ENCODE results near the gene CER1. TPM values are rescaled to one million over a fixed set of nuclear protein-coding genes. Genes with fewer than 3 reads are reported as not detected.

CER1 gene
- total and polyA plus RNA-seq, 2 experiments from 2014 or later: not detected

- no peak for TF ChIP-seq EZH2phosphoT487 (IDR thresholded peaks at IDR 0.05; ENCODE audit: insufficient read depth, low read depth)
- no peak for TF ChIP-seq EZH2 (IDR thresholded peaks at IDR 0.05; ENCODE audit: insufficient read depth, poor library complexity, severe bottlenecking)
- H3K9ac ChIP-seq: no peak overlapping the region
- H3F3A ChIP-seq (ENCODE audit: insufficient read depth): no peaks in the 10 kb centered on the region
- H3K4me3 ChIP-seq: no peak overlapping the region
- no peaks in the 10 kb centered on the region for H3K4me1 ChIP-seq (ENCODE audit: insufficient read depth)
- H3K27me3 ChIP-seq (replicated peaks; ENCODE audit: insufficient read depth): no peaks in the 10 kb centered on the region
- H3K9me2 ChIP-seq (ENCODE audit: insufficient read depth): no peaks in the 10 kb centered on the region
- no peaks in the 10 kb centered on the region for H4K20me1 ChIP-seq (ENCODE audit: insufficient read depth)
- WGBS, 2 experiments (ENCODE audit: low coverage in 1 of 2, low lambda C conversion rate in 2 of 2, missing lambda C conversion rate in 2 of 2): 85 to 87% methylated on average over 6 of the region's 6 CpGs
- H3K4me2 ChIP-seq (ENCODE audit: unreplicated experiment): no peak overlapping the region
- H3K79me2 ChIP-seq (ENCODE audit: insufficient read depth): no peaks in the 10 kb centered on the region
- in situ Hi-C loops (cut with MboI): loop anchor here (10.0 kb wide), 1 partner anchor 151 kb away; no protein-coding TSS in a partner anchor
- no peak overlapping the region for H2AFZ ChIP-seq
- no peak for DNase-seq
- H3K36me3 ChIP-seq (ENCODE audit: low read depth): no peaks in the 10 kb centered on the region
- H3K27ac ChIP-seq: no peak overlapping the region
- H3K9me3 ChIP-seq (ENCODE audit: low read depth): no peaks in the 10 kb centered on the region
Measured at GRCh38 chr9:14766299-14766698, 43.8 kb upstream of the CER1 start.

DNA sequence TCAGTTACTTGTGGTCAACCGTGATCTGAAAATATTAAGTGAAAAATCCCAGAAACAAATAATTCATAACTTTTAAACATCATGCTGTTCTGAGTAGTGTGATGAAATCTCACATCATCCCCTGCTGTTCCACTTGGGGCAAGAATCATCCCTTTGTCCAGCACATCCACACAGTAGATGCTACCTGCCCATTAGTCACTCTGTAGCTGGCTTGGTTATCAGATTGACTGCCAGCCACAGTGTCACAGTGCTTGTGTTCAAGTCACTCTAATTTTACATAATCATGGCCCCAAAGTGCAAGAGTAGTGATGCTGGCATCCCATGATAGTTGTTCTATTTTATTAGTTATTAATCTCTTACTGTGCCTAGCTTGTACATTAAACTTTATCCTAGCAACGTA is 39.1 kb upstream of the CER1 start:
- in situ Hi-C loops (cut with MboI): loop anchor here (10.0 kb wide), 1 partner anchor 147 kb away; no protein-coding TSS in a partner anchor
- Histone ChIP-seq H3F3A (ENCODE audit: insufficient read depth) (no peaks in the 10 kb centered on the region), H3K27me3 (replicated peaks; ENCODE audit: insufficient read depth) (no peaks in the 10 kb centered on the region), H3K9me2 (ENCODE audit: insufficient read depth) (no peaks in the 10 kb centered on the region), H3K27ac (no peak overlapping the region), H3K4me3 (no peak overlapping the region), H3K9ac (no peak overlapping the region), H3K79me2 (ENCODE audit: insufficient read depth) (no peaks in the 10 kb centered on the region), H3K4me2 (ENCODE audit: unreplicated experiment) (no peak overlapping the region), H3K36me3 (ENCODE audit: low read depth) (no peaks in the 10 kb centered on the region), H2AFZ (no peak overlapping the region), H3K4me1 (ENCODE audit: insufficient read depth) (no peaks in the 10 kb centered on the region), H3K9me3 (ENCODE audit: low read depth) (no peaks in the 10 kb centered on the region), H4K20me1 (ENCODE audit: insufficient read depth) (no peaks in the 10 kb centered on the region)
- TF ChIP-seq EZH2 (IDR thresholded peaks at IDR 0.05; ENCODE audit: insufficient read depth, poor library complexity, severe bottlenecking) (no peak), EZH2phosphoT487 (IDR thresholded peaks at IDR 0.05; ENCODE audit: insufficient read depth, low read depth) (no peak)
- no peak for DNase-seq
- 63 to 74% methylated on average over 2 of the region's 2 CpGs for WGBS, 2 experiments (ENCODE audit: low coverage in 1 of 2, low lambda C conversion rate in 2 of 2, missing lambda C conversion rate in 2 of 2)

DNA sequence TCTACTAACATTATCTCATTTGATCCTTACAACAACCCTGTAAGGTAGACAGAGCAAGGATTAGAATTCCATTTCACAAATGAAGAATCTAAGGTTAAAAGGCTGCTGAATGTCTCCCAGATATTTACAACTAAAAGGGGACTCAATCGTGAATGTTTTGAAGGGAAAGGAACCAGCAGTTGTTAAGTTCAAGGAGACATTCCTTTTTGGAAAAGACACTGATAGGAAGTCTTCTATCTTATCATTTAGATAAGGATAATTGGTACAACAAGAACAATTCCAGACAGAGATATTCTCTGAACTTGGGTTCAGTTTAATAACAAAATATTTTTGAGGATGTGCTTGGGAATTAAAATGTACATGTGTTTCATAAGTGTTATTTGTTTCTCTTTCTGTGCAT is 37.5 kb upstream of the CER1 start:
- no peak for TF ChIP-seq EZH2phosphoT487 (IDR thresholded peaks at IDR 0.05; ENCODE audit: insufficient read depth, low read depth)
- H3F3A ChIP-seq (ENCODE audit: insufficient read depth): no peaks in the 10 kb centered on the region
- H3K79me2 ChIP-seq (ENCODE audit: insufficient read depth): no peaks in the 10 kb centered on the region
- no peak overlapping the region for H3K27ac ChIP-seq
- WGBS, 2 experiments (ENCODE audit: low coverage in 1 of 2, low lambda C conversion rate in 2 of 2, missing lambda C conversion rate in 2 of 2): 0% methylated on average over 1 of the region's 1 CpG
- H2AFZ ChIP-seq: no peak overlapping the region
- in situ Hi-C loops (cut with MboI): loop anchor here (10.0 kb wide), 1 partner anchor 145 kb away; no protein-coding TSS in a partner anchor
- H3K4me2 ChIP-seq (ENCODE audit: unreplicated experiment): no peak overlapping the region
- H3K9me3 ChIP-seq (ENCODE audit: low read depth): no peaks in the 10 kb centered on the region
- H3K4me1 ChIP-seq (ENCODE audit: insufficient read depth): no peaks in the 10 kb centered on the region
- H3K9me2 ChIP-seq (ENCODE audit: insufficient read depth): no peaks in the 10 kb centered on the region
- H4K20me1 ChIP-seq (ENCODE audit: insufficient read depth): no peaks in the 10 kb centered on the region; the same call in 1 of the 2 replicates
- no peaks in the 10 kb centered on the region for H3K27me3 ChIP-seq (replicated peaks; ENCODE audit: insufficient read depth)
- H3K36me3 ChIP-seq (ENCODE audit: low read depth): no peaks in the 10 kb centered on the region
- DNase-seq: no peak
- no peak overlapping the region for H3K9ac ChIP-seq
- H3K4me3 ChIP-seq: no peak overlapping the region

GRCh38 chr9:14756291-14756690 is 33.8 kb upstream of the CER1 start:
- no peaks in the 10 kb centered on the region for H3K9me2 ChIP-seq (ENCODE audit: insufficient read depth)
- H3K9ac ChIP-seq: no peak overlapping the region
- H3K36me3 ChIP-seq (ENCODE audit: low read depth): no peaks in the 10 kb centered on the region
- WGBS, 2 experiments (ENCODE audit: low coverage in 1 of 2, low lambda C conversion rate in 2 of 2, missing lambda C conversion rate in 2 of 2): 65 to 79% methylated on average over 1 of the region's 1 CpG
- no peak overlapping the region for H3K4me2 ChIP-seq (ENCODE audit: unreplicated experiment)
- DNase-seq: no peak
- H3K27ac ChIP-seq: no peak overlapping the region
- no peak overlapping the region for H3K4me3 ChIP-seq
- H3F3A ChIP-seq (ENCODE audit: insufficient read depth): no peaks in the 10 kb centered on the region
- TF ChIP-seq EZH2phosphoT487 (IDR thresholded peaks at IDR 0.05; ENCODE audit: insufficient read depth, low read depth) (no peak), EZH2 (IDR thresholded peaks at IDR 0.05; ENCODE audit: insufficient read depth, poor library complexity, severe bottlenecking) (no peak)
- H4K20me1 ChIP-seq (ENCODE audit: insufficient read depth): no peaks in the 10 kb centered on the region; the same call in 1 of the 2 replicates
- no peaks in the 10 kb centered on the region for H3K9me3 ChIP-seq (ENCODE audit: low read depth)
- in situ Hi-C loops (cut with MboI): no loop called here
- no peaks in the 10 kb centered on the region for H3K27me3 ChIP-seq (replicated peaks; ENCODE audit: insufficient read depth)
- no peaks in the 10 kb centered on the region for H3K79me2 ChIP-seq (ENCODE audit: insufficient read depth)
- H2AFZ ChIP-seq: no peak overlapping the region
- no peaks in the 10 kb centered on the region for H3K4me1 ChIP-seq (ENCODE audit: insufficient read depth)

GRCh38 chr9:14752871-14753270 is 30.3 kb upstream of the CER1 start:
- no peak for TF ChIP-seq EZH2phosphoT487 (IDR thresholded peaks at IDR 0.05; ENCODE audit: insufficient read depth, low read depth)
- no peak for TF ChIP-seq EZH2 (IDR thresholded peaks at IDR 0.05; ENCODE audit: insufficient read depth, poor library complexity, severe bottlenecking)
- Histone ChIP-seq H3K4me2 (ENCODE audit: unreplicated experiment) (no peak overlapping the region), H3K27me3 (replicated peaks; ENCODE audit: insufficient read depth) (no peaks in the 10 kb centered on the region), H3K9me3 (ENCODE audit: low read depth) (no peaks in the 10 kb centered on the region), H3K4me1 (ENCODE audit: insufficient read depth) (no peaks in the 10 kb centered on the region), H4K20me1 (ENCODE audit: insufficient read depth) (no peaks in the 10 kb centered on the region; the same call in 1 of the 2 replicates), H3K36me3 (ENCODE audit: low read depth) (no peaks in the 10 kb centered on the region), H3K9ac (no peak overlapping the region), H3K79me2 (ENCODE audit: insufficient read depth) (no peaks in the 10 kb centered on the region), H2AFZ (no peak overlapping the region), H3K9me2 (ENCODE audit: insufficient read depth) (no peaks in the 10 kb centered on the region), H3F3A (ENCODE audit: insufficient read depth) (no peaks in the 10 kb centered on the region), H3K27ac (no peak overlapping the region), H3K4me3 (no peak overlapping the region)
- WGBS, 2 experiments (ENCODE audit: low coverage in 1 of 2, low lambda C conversion rate in 2 of 2, missing lambda C conversion rate in 2 of 2): 41 to 68% methylated on average over 1 of the region's 1 CpG
- in situ Hi-C loops (cut with MboI): no loop called here
- DNase-seq: no peak
